Measurements from ENCODE around the gene AKAP13.

- TF ChIP-seq EZH2phosphoT487 (IDR thresholded peaks at IDR 0.05) (no peak), EZH2 (IDR thresholded peaks at IDR 0.05) (no peak)
- TF ChIP-seq, protein P1, sequence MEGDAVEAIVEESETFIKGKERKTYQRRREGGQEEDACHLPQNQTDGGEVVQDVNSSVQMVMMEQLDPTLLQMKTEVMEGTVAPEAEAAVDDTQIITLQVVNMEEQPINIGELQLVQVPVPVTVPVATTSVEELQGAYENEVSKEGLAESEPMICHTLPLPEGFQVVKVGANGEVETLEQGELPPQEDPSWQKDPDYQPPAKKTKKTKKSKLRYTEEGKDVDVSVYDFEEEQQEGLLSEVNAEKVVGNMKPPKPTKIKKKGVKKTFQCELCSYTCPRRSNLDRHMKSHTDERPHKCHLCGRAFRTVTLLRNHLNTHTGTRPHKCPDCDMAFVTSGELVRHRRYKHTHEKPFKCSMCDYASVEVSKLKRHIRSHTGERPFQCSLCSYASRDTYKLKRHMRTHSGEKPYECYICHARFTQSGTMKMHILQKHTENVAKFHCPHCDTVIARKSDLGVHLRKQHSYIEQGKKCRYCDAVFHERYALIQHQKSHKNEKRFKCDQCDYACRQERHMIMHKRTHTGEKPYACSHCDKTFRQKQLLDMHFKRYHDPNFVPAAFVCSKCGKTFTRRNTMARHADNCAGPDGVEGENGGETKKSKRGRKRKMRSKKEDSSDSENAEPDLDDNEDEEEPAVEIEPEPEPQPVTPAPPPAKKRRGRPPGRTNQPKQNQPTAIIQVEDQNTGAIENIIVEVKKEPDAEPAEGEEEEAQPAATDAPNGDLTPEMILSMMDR (IDR thresholded peaks at IDR 0.05): no peak
These were observed 281.5 kb downstream of the AKAP13 start for GRCh38 chr15:85661859-85662258.

All from neural progenitor cell (in vitro differentiated cells).